SK-N-SH treated with all-trans-retinoic acid at 6 μM for 48 hours (cell line): ENCODE results near the gene ZNRF2.

Source experiments
- CREB5 ChIP-seq: fragments of 250-450 bp; sonication (Bioruptor Pico); IDR thresholded peaks from 2 replicates; pipeline ENCODE4 v1.5.1; 2020; ENCODE audit warnings: low read depth, mild to moderate bottlenecking, moderate library complexity
- GLIS3 ChIP-seq: fragments of 250-450 bp; sonication (Bioruptor Pico); IDR thresholded peaks from 2 replicates; pipeline ENCODE4 v1.5.0; 2020; ENCODE audit warnings: mild to moderate bottlenecking, moderate library complexity
- OSR1 ChIP-seq: fragments of 250-450 bp; sonication (Bioruptor Pico); IDR thresholded peaks from 2 replicates; pipeline ENCODE4 v1.8.0; 2022; ENCODE audit warnings: moderate library complexity, mild to moderate bottlenecking, inconsistent platforms
- PATZ1 ChIP-seq: fragments of 250-450 bp; sonication (Bioruptor Pico); IDR thresholded peaks from 2 replicates; pipeline ENCODE4 v1.8.0; 2020; ENCODE audit warnings: mild to moderate bottlenecking, moderate library complexity, borderline replicate concordance
- POU6F1 ChIP-seq: fragments of 250-450 bp; sonication (Bioruptor Pico); IDR thresholded peaks from 2 replicates; pipeline ENCODE4 v1.8.0; 2021; ENCODE audit warnings: low read depth, mild to moderate bottlenecking, moderate library complexity, borderline replicate concordance
- ZC3H10 ChIP-seq: fragments of 250-450 bp; sonication (Bioruptor Pico); IDR thresholded peaks from 2 replicates; pipeline ENCODE4 v1.5.1; 2021; ENCODE audit warnings: mild to moderate bottlenecking, moderate library complexity
- ZFP3 ChIP-seq: fragments of 250-450 bp; sonication (Bioruptor Pico); IDR thresholded peaks from 2 replicates; pipeline ENCODE4 v1.5.0; 2020; ENCODE audit warnings: mild to moderate bottlenecking, moderate library complexity
- ZFP30 ChIP-seq: fragments of 450-650 bp; formaldehyde crosslinking; IDR thresholded peaks from 2 replicates; pipeline ENCODE4 v1.5.0; 2022; ENCODE audit warnings: mild to moderate bottlenecking, moderate library complexity
- ZNF565 ChIP-seq: fragments of 450-650 bp; formaldehyde crosslinking; conservative IDR thresholded peaks from 2 replicates; pipeline ENCODE4 v1.5.0; 2020; ENCODE audit warnings: low read depth, mild to moderate bottlenecking, moderate library complexity

GRCh38 chr7:30332549-30332948, 48.2 kb downstream of the ZNRF2 start:
- TF ChIP-seq GLIS3 (CRISPR knock-in tag) = no peak
- no peak for TF ChIP-seq ZFP3 (CRISPR knock-in tag)
- TF ChIP-seq ZC3H10 (CRISPR knock-in tag) = no peak
- TF ChIP-seq PATZ1 (CRISPR knock-in tag) = no peak
- no peak for TF ChIP-seq CREB5
- TF ChIP-seq POU6F1 = no peak
- no peak for TF ChIP-seq ZNF565 (CRISPR knock-in tag)
- TF ChIP-seq ZFP30 (CRISPR knock-in tag) = no peak
- no peak for TF ChIP-seq OSR1 (CRISPR knock-in tag)
